OCI-LY7 (cell line): Measurements from ENCODE around the gene ZMYND8. TPM values are rescaled to one million over a fixed set of nuclear protein-coding genes. Genes with fewer than 3 reads are reported as not detected.

Source experiments
- BruUV-seq: library from RNA; stranded (reverse); fragments of 400-500 nt; replicated peaks from 2 replicates; lab custom pipeline; 2021; lab: Mats Ljungman, UMichigan
- CTCF ChIA-PET: fragments of 300-600 bp; sonication (Branson Sonifier 250); formaldehyde crosslinking; loops from one replicate; lab custom pipeline; 2022; ENCODE audit warnings: antibody characterized with exemption; ENCODE audit not compliant: unreplicated experiment; lab: Charles Lee
- POLR2A ChIA-PET: fragments of 300-600 bp; sonication (Branson Sonifier 250); formaldehyde crosslinking; loops from one replicate; lab custom pipeline; 2022; ENCODE audit warnings: antibody characterized with exemption; lab: Charles Lee
- DNase-seq: peaks from one replicate; pipeline ENCODE4 v3.0.0-alpha.2; 2015; ENCODE audit warnings: low spot score
- H2AFZ ChIP-seq: fragments of 200-600 bp; sonication (generic), shearing (Covaris generic); 2 replicates; pipeline ENCODE4 v1.6.1; 2014; ENCODE audit warnings: mild to moderate bottlenecking, antibody characterized with exemption, low read length, moderate library complexity
- H3K27ac ChIP-seq: fragments of 200-600 bp; sonication (generic); 2 replicates; pipeline ENCODE4 v1.5.1; 2014; ENCODE audit warnings: mixed run types, low read depth, mild to moderate bottlenecking, moderate library complexity, low read length, inconsistent platforms; ENCODE audit not compliant: poor library complexity, severe bottlenecking
- H3K36me3 ChIP-seq: fragments of 200-600 bp; sonication (generic); 2 replicates; pipeline ENCODE4 v1.6.1; 2014; ENCODE audit warnings: mild to moderate bottlenecking, antibody characterized with exemption, low read length, moderate library complexity, mixed read lengths; ENCODE audit not compliant: insufficient read depth
- H3K4me1 ChIP-seq: fragments of 200-600 bp; sonication (generic); 2 replicates; pipeline ENCODE4 v1.5.1; 2014; ENCODE audit warnings: mild to moderate bottlenecking, low read length; ENCODE audit not compliant: insufficient read depth, poor library complexity, severe bottlenecking
- H3K4me2 ChIP-seq: fragments of 200-600 bp; sonication (generic); 2 replicates; pipeline ENCODE4 v1.6.1; 2014; ENCODE audit warnings: mild to moderate bottlenecking, low read length
- H3K4me3 ChIP-seq: fragments of 200-600 bp; sonication (generic); 2 replicates; pipeline ENCODE4 v1.5.1; 2014; ENCODE audit warnings: mild to moderate bottlenecking, low read depth, low read length; ENCODE audit not compliant: poor library complexity, severe bottlenecking
- H3K79me2 ChIP-seq: fragments of 200-600 bp; sonication (generic); 2 replicates; pipeline ENCODE4 v1.6.1; 2016; ENCODE audit warnings: low read depth, mild to moderate bottlenecking, low read length, moderate library complexity, mixed read lengths; ENCODE audit not compliant: insufficient read depth
- H3K9me2 ChIP-seq: fragments of 200-600 bp; sonication (generic); 2 replicates; pipeline ENCODE4 v1.6.1; 2016; ENCODE audit warnings: mild to moderate bottlenecking, low read length, mixed read lengths; ENCODE audit not compliant: insufficient read depth
- H3K9me3 ChIP-seq: fragments of 200-600 bp; sonication (generic); 2 replicates; pipeline ENCODE4 v1.6.1; 2014; ENCODE audit warnings: mild to moderate bottlenecking, mixed run types, low read length, mixed read lengths
- H4K20me1 ChIP-seq: fragments of 200-600 bp; sonication (generic); 2 replicates; pipeline ENCODE4 v1.6.1; 2014; ENCODE audit warnings: mild to moderate bottlenecking, antibody characterized with exemption, low read length, moderate library complexity, mixed read lengths; ENCODE audit not compliant: insufficient read depth
- EZH2phosphoT487 ChIP-seq: fragments of 200-600 bp; sonication (generic); IDR thresholded peaks from 2 replicates; pipeline ENCODE4 v1.6.1; 2018; ENCODE audit warnings: low read depth, borderline replicate concordance, mild to moderate bottlenecking, mixed run types, antibody characterized with exemption, low read length, moderate library complexity, mixed read lengths
- intact Hi-C: fragments of 100-400 bp; cut with micrococcal nuclease; formaldehyde crosslinking; loops from one replicate; pipeline ENCODE4 v1.10.0; 2022; ENCODE audit not compliant: unreplicated experiment
- total RNA-seq, 2 experiments: library from RNA; depleted of rRNA in 1 of 2; stranded (reverse); fragments of >200 nt in 1 of 2; shearing (Covaris generic) in 1 of 2; gene quantifications; 2 replicates each; pipeline ENCODE4 v1.2.3, GENCODE V29; 2014 to 2022
- TF ChIP-seq, protein P1 (sequence below): fragments of 200-600 bp; sonication (generic); conservative IDR thresholded peaks from 2 replicates; pipeline ENCODE4 v1.5.1; 2014; ENCODE audit warnings: mild to moderate bottlenecking, antibody characterized with exemption, low read length, moderate library complexity, mixed read lengths

ZMYND8 gene
- total RNA-seq, 2 experiments from 2014 or later, result 30.4 to 69.1 TPM

DNA sequence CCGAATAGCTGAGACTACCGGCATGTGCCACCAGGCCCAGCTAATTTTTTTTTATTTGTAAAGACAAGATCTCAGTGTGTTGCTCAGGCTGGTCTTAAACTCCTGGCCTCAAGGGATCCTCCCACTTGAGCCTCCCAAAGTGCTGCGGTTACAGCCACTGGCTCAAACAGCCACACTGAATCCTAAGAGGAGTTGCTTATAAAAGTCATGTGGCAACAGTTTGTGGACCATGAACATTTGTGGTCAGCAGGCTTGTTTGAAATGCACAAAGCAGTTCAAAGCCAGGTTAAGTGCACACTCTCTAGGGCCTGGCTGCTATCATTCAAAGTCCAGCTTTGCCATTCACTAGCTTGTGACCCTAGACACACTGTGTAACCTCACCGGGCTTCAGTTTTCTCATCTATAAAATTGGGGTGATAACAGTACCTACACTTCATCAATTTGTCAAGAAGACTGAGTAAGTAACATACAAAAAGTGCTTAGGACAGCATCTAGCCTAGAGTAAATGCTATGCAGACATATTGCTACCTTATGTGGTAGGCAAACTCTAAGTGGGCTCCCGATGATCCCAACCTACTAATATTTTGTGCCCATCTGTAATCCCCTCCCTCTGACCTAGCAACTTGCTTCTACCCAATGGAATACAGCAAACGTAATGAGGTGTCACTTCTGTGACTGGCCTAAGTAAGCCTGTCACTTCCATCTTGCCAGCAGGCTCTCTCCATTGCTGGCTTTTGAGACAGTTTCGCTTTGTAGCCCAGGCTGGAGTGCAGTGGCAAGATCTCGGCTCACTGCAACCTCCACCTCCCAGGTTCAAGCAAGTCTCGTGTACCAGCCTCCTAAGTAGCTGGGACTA lies 122.9 kb downstream of the ZMYND8 start:
- H2AFZ ChIP-seq, result no peak overlapping the region
- peaks cover 97% of the 10 kb centered on the region for H3K36me3 ChIP-seq
- TF ChIP-seq, protein P1, sequence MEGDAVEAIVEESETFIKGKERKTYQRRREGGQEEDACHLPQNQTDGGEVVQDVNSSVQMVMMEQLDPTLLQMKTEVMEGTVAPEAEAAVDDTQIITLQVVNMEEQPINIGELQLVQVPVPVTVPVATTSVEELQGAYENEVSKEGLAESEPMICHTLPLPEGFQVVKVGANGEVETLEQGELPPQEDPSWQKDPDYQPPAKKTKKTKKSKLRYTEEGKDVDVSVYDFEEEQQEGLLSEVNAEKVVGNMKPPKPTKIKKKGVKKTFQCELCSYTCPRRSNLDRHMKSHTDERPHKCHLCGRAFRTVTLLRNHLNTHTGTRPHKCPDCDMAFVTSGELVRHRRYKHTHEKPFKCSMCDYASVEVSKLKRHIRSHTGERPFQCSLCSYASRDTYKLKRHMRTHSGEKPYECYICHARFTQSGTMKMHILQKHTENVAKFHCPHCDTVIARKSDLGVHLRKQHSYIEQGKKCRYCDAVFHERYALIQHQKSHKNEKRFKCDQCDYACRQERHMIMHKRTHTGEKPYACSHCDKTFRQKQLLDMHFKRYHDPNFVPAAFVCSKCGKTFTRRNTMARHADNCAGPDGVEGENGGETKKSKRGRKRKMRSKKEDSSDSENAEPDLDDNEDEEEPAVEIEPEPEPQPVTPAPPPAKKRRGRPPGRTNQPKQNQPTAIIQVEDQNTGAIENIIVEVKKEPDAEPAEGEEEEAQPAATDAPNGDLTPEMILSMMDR, result no peak
- TF ChIP-seq EZH2phosphoT487, result no peak
- no peaks in the 10 kb centered on the region for H3K9me2 ChIP-seq
- H3K9me3 ChIP-seq, result no peaks in the 10 kb centered on the region
- no TSS peak for BruUV-seq
- no peak for DNase-seq
- POLR2A ChIA-PET, result interaction anchor here (0.6 to 0.7 kb wide), 4 partner anchors 17 to 1612 kb away, joined by 3 to 5 read pairs (median 4); no protein-coding TSS in a partner anchor
- no peaks in the 10 kb centered on the region for H4K20me1 ChIP-seq
- no peaks in the 10 kb centered on the region for H3K79me2 ChIP-seq
- no peak overlapping the region for H3K4me3 ChIP-seq
- no peak overlapping the region for H3K4me2 ChIP-seq
- intact Hi-C loops, result no loop called here
- CTCF ChIA-PET, result no interaction called here
- H3K4me1 ChIP-seq, result no peaks in the 10 kb centered on the region
- H3K27ac ChIP-seq, result no peak overlapping the region

DNA sequence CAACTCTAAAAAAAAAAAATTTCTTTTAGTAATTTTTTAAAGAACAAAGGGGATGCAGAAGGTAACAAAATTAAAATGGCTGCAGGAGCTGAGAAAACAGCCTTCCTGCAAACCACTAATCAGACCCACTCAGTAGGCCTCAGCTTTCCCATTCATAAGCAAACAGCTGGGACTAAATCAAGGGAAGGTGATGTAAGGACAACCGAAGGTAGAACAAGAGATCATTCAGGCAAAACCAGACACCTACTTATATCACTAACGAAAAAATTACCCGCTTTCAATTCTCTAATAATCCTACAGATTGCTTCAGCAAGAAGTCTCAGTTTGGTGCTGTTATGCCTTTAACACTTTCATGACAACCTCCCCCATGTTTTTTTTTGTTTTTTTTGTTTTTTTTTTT lies 124.0 kb downstream of the ZMYND8 start:
- no peak overlapping the region for H3K27ac ChIP-seq
- H3K4me1 ChIP-seq, result no peaks in the 10 kb centered on the region
- no peak overlapping the region for H3K4me2 ChIP-seq
- peaks cover 97% of the 10 kb centered on the region for H3K36me3 ChIP-seq
- no TSS peak for BruUV-seq
- no peak overlapping the region for H2AFZ ChIP-seq
- ChIA-PET CTCF (no interaction called here), POLR2A (interaction anchor here (0.6 to 0.7 kb wide), 4 partner anchors 16 to 1614 kb away, joined by 3 to 5 read pairs (median 3); no protein-coding TSS in a partner anchor)
- H3K4me3 ChIP-seq, result no peak overlapping the region
- TF ChIP-seq, protein P1, result no peak
- TF ChIP-seq EZH2phosphoT487, result no peak
- H4K20me1 ChIP-seq, result no peaks in the 10 kb centered on the region
- DNase-seq, result no peak
- H3K79me2 ChIP-seq, result no peaks in the 10 kb centered on the region
- no peaks in the 10 kb centered on the region for H3K9me2 ChIP-seq
- intact Hi-C loops, result no loop called here
- H3K9me3 ChIP-seq, result no peaks in the 10 kb centered on the region
